NCI-H128 (cell line): ENCODE measurements around the gene GALNT18.

Experiments
- DNase-seq: peaks from one replicate; lab custom pipeline; 2025; ENCODE audit not compliant: unreplicated experiment; lab: John Stamatoyannopoulos, UW

The GALNT18 gene

DNA sequence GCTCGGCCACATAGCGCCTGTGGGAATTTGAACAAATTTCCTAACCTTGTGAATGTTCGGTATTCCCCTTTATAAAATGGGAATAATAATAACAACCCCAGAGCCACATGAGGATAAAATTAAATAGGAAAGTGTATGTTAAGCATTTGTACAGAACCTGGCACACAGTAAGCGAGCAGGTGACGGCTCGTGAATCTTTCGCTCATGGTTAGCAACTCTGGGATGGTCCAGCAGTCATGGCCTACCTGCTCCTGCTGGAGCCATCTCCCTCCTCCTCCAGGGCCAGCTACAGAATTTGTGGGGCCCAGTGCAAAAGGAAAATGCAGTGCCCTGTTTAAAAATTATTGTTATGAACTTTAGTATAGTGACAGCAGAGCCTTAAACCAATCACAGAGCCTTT is 180.3 kb downstream of the GALNT18 start:
- no peak for DNase-seq

- DNase-seq, result no peak
These were observed 180.7 kb downstream of the GALNT18 start for GRCh38 chr11:11441091-11441490.

GRCh38 chr11:11440144-11440543 is 181.7 kb downstream of the GALNT18 start:
- DNase-seq, result no peak

- DNase-seq, result no peak
These were observed 182.2 kb downstream of the GALNT18 start for GRCh38 chr11:11439591-11439990.

DNA sequence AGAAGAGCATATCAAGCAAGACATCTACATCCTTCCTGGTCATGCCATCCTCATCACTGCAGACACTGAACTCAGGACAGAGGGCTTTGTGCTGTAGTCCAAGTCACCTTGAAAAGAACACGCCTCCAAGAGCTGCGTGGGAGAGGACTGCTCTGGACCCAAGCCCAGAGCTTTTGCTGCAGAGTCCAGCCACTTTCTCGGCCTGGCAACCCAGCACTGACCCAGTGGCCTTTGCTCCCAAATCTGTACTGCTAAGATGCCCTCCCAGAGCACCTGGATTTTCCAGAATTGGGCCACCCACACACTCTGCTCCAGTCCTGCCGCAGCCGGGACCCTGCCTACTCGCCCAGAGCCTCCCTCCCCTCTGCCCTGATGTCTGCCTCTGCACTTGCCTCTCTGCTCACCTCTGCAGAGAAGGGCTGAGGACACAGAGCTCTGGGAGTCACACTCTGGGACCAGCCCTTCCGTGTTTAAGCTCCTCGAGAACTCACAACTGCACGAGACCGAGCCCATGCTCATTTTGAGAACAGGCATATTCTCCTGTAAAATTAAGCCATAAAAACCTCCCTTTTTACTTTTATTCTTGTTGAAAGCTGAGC is 185.0 kb downstream of the GALNT18 start:
- no peak for DNase-seq

DNA sequence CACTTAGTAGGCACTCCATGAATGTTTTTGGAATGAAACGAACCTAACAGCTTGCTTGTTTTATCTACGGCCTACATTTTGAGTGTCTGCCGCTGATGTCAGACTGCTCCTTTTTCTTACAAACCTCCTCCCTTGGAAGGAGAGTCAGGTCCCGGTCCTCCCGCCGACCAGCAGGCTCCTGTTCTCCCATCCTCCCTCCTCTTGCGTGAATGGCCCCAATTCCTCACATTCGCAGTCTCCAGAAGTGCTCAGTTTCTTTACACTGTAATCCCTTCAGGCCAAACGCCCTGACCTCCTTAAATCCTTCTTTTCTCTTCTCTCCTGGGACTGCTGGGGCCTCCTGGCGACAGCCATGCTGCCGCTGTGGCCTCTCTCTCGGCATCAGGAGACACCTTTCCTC is 186.2 kb downstream of the GALNT18 start:
- DNase-seq, result no peak

- DNase-seq, result no peak
These were observed 187.8 kb downstream of the GALNT18 start for GRCh38 chr11:11433960-11434359.

GRCh38 chr11:11432621-11433319 is 189.0 kb downstream of the GALNT18 start:
- DNase-seq, result no peak

- no peak for DNase-seq
These were observed 191.4 kb downstream of the GALNT18 start for GRCh38 chr11:11430431-11430830.

- no peak for DNase-seq
These were observed 193.1 kb downstream of the GALNT18 start for GRCh38 chr11:11428714-11429113.

DNA sequence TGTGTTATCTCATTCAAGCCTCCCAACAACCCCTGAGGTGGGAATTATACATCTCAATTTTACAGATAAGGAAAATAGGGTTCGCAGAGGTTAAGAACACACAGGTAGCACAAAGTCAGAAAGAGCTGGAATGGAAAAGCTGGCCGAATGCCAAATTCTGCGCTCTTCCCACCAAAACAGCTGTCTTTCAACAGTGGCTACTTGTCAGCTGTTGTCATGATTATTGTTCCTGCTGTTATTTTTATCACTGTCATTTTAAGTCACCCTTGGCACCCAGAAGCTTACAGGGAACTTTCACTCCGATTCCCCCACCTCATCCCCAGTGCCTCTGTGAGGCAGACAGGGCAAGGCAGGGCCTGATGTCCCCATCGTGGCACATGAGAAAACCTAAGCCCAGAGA is 194.3 kb downstream of the GALNT18 start:
- DNase-seq, result no peak

DNA sequence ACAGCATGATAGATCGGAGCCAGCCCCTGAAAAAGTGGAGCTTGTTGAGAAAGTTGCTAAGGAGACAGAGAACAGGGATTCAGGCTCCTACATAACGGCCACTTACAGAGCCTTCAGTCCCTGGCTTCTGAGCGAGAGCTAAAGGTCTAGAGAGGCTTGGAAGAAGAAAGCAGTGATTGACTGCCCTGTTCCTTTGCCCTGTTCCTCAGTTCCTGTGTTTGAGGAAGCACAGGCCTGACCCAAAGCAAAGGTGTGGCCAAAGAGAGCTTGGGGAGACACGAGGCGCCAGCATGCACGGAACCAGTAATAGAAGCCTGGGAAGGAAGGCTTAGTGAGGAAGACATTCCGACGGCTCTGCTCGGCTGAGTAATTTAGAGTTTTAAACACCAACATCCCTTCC is 194.7 kb downstream of the GALNT18 start:
- DNase-seq, result no peak

- no peak for DNase-seq
These were observed 195.4 kb downstream of the GALNT18 start for GRCh38 chr11:11426226-11426952.

DNA sequence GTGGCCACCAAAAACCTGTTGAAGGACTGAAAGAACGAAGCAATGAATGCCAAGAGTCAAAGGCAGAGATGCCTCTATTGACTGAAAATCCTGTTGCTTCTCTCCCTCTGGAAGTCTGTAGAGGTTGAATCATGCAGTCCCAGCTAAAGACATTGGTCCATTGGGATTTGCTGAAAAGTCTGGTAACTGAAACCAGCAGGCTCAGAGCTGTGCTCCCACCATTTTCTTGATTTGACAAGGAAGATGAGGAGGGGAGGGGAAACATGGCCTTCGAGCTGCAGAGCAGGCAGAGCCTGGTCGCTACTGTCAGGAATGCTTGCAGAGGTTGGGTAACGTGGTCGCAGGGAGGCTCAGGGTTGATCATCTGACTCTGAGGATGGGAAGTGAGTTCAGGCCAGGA is 196.0 kb downstream of the GALNT18 start:
- DNase-seq, result no peak

DNA sequence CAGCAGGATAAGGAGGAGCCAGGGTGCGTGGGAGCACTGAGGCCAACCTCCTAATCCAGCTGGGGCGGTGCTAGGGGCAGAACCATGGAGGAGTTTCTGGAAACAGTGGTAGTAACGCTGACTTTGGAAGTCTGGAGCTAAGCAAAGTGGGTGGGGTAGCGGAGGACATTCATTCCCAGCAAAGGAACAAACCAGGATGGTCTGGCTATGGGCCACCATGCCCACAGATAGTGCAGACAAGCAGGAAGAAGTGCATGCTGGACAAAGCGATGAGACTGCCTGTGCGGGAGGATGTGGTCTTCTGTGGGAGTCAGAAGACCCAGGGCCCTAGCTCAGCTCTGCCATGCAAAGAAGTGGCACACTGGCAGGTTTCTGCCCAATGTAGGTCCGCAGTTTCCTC is 197.1 kb downstream of the GALNT18 start:
- DNase-seq, result no peak

DNA sequence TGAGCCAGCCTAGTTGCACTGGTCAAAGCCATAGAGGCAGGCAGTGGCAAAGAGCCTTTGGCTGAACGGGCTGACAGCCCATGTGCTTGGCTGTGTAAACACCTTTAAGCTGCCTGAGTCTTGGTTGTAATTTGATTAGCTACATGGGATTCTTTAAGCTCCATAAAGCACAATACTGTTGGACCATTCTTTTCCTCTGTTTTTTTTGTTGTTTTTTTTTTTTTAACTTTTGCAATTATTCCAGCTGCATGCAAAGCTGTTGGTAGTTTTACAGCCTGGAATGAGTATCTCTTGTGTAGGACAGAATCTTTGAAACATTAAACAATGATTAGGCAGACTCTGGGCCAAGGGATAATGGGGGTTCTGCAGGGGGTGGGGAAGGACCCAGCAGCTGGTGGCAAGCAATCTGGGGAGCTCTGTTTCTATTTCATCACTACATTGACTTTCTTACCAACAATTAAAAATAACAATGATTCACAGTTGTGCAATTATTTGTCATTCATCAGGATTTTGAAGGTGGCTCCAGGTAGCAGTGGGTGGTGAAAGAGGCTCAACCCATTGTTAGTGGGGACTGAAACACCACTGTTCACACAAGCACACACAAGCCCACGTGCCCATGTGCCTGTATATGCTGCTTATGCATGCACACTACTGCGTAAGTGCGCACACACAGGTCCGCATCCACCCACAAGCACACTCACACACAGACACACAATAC is 199.2 kb downstream of the GALNT18 start:
- no peak for DNase-seq

DNA sequence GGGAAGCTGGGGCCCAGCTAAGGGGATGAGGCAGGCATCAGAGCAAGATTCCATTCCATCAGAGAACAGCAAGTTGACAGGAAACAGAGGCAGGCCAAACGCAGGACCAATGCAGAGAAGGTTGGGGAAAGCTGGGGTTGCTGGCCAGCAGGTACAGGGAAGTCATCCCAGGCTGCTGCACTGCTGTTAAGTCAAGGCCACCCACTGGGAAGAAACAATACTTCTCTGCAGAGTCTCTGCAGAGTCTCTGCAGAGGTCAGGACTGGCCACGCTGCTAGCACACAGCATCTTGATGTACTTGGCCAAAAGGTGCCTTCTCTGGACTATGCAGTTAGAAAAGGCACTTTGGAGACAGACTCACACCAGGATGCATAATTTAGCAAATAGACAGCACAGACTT is 200.3 kb downstream of the GALNT18 start:
- DNase-seq, result no peak

DNA sequence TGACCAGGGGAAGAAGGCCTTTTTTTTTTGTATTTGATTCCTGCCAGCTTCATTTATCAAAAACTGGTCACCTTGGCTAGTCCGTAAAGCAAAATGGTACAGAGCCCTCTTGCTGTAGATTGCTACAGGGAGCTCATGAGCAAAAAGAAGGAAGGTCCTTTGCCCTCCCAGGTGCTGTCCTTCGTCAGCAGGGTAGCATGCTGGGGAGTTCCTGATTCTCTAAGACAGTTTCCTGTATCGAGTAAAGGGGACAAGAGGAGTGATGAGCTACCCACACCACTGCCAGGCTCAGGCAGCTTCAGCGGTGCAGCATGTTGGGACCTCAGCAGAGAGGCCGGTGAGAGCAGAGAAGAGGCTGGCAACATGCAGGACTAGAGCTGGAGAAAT is 200.9 kb downstream of the GALNT18 start:
- DNase-seq, result no peak

DNA sequence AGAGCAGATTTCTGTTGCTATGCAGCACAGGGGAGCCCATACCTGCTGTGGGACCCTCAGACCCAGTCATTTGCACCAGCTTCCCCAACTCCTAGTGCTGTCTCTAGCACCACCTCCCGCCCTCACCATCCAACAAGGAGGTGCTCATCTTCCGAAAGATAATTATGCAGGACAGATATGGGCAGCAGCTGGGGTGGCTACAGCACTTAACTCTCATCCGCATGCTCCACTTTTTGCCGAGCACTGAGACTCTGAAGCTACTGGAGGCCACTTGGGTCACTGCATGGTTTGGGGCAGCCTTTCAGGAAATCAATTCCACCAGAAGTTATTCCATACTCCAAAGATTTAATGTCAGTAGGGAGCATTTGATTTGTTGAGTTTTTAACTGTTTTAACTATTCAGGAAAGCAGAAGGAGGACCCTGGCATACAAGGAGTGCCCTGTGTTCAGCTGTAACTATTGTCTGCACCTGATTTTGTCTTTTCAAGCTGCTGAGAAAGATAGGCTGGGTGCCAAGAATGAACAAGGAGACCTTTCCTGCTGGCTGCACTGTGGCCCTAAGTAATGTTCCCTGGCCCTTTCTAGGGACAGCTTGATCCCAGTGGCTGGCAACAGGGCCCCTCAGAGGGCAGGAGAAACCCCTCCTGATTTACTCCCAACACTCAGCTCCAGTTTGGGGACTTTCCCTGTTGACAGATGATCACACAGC is 201.5 kb downstream of the GALNT18 start:
- DNase-seq, result no peak

- DNase-seq, result no peak
These were observed 202.1 kb downstream of the GALNT18 start for GRCh38 chr11:11419747-11420146.

GRCh38 chr11:11416917-11417316 is 204.9 kb downstream of the GALNT18 start:
- no peak for DNase-seq
